GM19438 (cell line): Measurements from ENCODE around the gene CD99.
"Not testable (repeated sequence)": the region's sequence is repeated elsewhere in the genome, so short reads cannot be mapped to it uniquely, and the experiment has no call there.

Source experiments
- ATAC-seq: cut with Tn5 transposase; IDR thresholded peaks from one replicate; pipeline ENCODE4 v1.9.1; 2021; ENCODE audit warnings: low read depth; ENCODE audit not compliant: unreplicated experiment

Gene CD99

DNA sequence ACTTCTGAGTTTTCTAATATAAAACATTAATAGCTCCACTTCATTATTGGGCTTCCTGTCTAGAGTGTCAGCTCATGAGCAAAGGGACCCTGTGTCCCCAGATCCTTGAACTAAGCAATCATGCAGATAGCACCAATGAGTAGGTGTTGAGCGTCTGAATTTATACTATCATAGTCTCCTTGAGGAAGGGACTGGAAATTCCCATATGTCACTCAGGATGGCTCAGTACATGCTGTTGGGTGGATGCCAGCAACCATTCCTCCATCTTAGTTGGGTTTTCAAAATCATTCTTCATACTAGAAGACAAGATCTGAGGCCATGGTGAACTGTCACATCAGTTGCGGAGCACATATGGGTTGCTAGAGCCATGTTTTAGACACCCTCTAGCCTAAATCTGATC, 27.7 kb downstream of the CD99 start:
- ATAC-seq = no peak

DNA sequence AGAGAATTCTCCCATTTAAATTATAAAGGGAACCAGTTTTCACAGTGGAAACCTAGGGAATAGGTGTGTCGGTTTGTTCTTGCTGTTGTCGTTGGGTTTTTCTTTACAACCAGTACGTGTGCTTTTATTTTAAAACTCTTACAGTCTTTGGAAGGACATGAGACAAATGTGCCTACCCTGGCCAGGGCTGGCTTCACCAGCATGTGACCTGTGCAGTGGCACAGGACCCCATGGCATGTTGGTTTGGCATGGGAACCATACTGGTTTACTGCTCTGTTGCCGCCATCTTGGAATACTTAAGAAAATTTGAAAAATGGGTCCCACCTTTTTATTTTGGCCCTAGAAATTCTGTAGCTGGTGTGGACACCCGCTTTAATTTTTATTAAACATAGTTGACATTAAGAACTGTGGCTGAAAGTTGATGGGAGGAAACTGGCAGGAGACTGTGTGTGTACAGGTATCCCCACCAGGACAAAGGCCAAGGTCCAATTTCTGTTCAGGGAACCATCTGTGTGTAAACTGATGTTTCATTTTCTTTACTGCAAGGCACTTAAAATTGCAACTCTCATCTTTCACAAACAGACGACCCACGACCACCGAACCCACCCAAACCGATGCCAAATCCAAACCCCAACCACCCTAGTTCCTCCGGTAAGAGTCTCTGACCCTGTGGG, 28.8 kb downstream of the CD99 start:
- ATAC-seq = no peak

DNA sequence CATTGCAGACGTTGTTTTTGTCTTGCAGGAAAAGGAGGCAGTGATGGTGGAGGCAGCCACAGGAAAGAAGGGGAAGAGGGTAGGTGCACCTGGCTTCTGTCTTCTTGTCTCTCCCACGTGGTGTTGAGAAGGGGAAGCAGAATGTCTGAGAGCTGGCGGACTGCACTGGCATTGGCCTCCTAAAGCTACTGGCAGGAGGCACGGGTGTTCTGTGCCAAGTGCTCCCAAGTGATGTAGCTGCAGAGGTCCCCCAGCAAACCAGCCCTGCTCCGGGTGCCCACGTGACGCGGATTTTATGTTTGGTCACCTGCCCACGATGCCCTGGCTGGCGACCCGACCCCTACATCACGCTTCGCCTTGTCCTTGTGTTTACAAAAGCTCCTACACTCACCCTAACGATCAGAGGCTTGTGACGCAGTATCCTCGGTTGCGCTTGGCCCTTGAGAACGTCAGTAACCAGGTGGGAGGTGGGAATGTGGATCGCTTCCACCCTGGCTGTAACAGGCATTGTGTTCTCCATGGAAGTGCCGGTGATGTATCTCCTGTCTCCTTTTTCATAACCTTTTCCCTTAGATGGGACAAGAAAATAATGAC, 32.3 kb downstream of the CD99 start:
- no peak for ATAC-seq

DNA sequence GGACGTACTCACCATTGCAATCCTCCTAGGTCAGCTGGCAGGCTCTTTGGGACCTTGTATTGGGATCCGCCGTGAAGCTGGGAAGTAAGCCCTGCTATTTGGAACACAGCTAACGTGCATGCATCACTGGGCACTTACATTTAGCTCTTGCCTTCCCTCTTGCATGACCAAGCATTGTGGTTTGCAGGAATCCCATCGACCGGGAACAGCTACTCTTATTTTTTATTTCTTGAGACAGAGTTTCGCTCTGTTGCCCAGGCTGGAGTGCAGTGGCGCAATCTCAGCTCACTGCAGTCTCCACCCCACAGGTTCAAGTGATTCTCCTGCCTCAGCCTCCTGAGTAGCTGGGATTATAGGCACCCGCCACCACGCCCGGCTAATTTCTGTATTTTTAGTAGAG, 36.2 kb downstream of the CD99 start:
- not testable (repeated sequence) for ATAC-seq

DNA sequence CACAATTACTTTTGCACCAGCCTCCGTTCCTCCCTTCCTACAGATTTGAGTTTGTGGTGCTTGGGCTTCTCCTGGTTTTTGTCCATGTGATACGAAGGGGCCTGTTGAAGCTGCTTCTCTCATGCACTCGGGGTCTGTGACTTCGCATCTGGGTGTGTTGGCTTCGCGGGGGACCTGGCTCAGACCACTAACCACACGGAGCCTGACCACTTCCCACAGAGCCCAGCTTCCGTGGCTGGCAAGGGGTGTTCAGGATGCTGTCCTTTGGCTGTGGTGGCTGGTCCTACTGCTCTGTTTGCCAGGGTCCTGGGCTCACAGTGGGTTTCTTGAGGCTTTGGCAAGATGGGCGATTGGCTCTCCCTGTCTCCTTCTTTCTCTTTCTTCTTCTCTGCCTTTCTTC, 41.0 kb downstream of the CD99 start:
- no peak for ATAC-seq

DNA sequence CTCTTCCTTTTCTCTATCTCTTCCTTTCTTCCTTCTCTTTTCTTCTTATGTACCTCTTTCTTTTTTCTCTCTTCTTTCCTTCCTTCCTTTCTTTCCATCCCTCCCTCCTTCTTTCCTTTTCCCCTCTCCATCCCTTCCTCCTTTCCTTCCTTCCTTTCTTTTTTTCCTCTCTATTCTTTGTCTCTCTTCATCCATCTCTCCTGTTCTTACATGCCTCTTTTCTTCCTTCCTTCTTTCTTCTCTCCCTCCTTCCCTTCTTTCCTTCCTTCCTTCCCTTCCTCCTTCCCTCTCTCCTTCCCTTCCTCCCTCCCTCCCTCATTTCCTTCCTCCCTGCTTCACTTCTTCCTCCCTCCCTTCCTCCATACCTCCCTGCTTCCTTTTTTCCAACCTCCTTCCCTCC, 41.6 kb downstream of the CD99 start:
- no peak for ATAC-seq

DNA sequence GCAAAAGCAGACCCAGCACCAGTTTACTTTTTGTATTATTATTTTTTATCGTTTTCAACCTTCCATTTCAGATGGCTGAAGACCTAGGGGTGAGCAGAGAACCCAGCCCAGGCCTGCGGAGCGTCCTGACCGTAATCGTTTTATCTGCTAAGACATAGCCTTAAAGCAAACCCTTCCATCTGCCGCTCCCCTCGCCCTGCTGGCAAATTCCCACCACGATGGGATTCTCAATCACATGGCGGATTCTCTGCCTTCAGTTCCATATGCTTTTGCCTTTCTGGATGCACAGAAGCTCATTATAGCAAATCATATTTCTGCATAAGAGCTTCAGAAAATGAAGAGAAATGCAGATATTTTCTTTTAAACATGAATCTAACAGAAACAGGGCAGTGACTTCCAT, 42.2 kb downstream of the CD99 start:
- no peak for ATAC-seq

DNA sequence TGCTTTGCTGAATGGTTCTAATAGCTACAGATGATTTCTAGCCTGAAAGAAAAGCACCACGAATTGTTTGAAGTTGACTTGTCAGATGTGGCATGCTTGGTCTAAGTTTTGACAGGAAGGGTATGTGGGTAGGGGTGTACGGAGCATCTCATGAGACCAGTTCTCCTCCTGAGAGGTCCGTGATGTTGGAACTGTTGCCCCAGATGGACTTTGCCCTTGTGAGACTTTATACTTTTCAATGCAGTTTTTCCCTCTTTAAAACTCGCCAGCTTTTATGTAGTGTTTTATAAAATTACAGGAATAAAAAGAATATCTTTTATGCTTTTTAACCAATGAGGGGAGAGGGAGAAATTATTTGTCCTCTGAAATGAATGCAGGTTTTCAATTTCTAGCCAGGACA, 44.2 kb downstream of the CD99 start:
- no peak for ATAC-seq

DNA sequence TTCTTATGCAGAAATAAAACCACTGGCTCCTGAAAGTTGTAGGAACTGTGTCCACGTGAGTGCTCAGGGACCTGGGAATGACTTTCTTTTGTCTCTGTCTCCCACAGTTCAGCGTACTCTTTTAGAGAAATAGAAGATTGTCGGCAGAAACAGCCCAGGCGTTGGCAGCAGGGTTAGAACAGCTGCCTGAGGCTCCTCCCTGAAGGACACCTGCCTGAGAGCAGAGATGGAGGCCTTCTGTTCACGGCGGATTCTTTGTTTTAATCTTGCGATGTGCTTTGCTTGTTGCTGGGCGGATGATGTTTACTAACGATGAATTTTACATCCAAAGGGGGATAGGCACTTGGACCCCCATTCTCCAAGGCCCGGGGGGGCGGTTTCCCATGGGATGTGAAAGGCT, 49.6 kb downstream of the CD99 start:
- ATAC-seq = no peak

DNA sequence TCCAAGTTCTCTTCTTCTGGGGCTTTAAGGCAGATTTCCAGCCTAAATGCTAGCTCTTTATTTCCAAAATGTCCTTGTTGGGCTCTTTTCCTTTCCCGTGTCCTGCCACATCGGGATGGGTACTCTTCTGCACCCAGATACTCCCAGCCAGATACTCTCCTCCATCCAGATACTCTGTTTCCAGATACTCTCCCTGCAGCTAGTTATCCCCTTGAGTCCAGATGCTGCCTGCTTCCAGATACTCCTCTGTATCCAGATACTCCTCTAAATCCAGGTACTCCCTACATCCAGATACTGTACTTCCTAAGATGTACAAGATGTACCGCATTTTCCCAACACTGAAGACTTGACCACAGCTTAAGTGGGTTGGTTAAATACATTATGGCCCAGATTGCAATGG, 50.3 kb downstream of the CD99 start:
- no peak for ATAC-seq

DNA sequence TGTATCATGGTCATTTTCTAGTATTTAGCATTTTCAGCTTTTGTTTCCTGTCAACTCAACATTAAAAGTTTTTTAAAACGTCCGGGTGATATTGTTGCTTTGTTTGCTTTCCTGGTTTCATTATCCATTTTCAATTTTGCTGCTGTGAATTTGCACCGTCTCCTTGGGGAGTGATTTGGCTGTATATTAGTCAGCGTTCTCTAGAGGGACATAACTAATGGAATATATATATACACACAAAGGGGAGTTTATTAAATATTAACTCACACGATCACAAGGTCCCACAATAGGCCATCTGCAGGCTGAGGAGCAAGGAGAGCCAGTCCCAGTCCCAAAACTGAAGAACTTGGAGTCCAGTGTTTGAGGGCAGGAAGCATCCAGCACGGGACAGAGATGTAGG, 55.2 kb downstream of the CD99 start:
- ATAC-seq = not testable (repeated sequence)

DNA sequence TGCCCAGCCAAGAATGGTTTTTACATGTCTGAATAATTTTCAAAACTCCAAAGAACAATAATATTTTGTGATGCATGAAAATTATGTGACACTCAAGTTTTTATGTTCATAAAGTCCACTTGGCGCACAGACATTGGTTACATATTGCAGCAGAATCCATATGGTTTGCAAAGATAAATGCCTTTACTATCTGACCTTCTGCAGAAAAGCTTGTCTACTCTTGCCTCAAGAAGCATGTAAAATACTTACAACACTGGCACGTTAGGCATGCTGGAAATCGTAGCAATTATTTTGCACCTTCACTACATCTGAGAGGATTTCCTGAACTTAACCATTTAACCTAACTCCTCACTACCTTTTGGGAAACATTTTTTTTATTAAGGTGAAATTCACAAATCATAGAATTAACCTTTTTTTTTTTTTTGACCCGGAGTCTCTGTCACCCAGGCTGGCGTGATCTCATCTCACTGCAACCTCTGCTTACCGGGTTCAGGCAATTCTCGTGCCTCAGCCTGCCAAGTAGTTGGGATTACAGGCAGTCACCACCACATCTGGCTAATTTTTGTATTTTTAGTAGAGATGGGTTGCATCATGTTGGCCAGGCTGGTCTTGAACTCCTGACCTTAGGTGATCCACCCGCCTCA, 57.2 kb downstream of the CD99 start:
- ATAC-seq = no peak

DNA sequence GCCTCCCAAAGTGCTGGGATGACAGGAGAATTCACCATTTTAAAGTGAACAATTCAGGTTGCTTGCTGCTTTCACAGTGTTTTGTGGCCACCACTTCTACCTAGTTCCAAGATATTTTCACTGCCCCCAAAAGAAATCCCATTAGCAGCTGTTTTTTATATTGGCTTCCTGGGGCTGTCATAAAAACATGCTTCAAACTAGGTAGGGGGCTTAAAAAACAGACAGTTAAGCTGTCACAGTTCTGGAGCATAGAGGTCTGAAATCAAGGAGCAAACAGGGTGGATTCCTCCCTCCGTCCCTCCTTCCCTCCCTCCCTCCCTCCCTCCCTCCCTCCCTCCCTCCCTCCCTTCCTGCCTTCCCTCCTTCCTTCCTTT, 57.7 kb downstream of the CD99 start:
- no peak for ATAC-seq

DNA sequence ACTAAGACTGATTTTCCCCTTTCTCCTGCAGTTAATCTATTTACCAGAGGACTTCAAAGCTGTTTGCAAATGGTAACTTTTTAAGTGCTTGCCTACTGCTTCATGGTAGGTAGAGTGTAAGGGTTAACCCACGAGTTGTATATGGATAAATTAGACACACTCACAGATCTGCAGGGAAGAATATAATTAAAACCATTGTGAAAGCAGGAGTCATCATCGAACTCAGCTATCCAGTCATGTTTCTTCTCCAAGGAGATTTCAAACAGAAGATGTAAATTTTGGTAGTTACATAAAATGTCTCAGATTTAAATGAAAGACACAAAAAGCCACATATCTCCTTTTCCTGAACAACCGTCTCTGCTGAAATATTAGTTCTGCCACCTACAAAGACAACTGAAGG, 60.2 kb downstream of the CD99 start:
- no peak for ATAC-seq

DNA sequence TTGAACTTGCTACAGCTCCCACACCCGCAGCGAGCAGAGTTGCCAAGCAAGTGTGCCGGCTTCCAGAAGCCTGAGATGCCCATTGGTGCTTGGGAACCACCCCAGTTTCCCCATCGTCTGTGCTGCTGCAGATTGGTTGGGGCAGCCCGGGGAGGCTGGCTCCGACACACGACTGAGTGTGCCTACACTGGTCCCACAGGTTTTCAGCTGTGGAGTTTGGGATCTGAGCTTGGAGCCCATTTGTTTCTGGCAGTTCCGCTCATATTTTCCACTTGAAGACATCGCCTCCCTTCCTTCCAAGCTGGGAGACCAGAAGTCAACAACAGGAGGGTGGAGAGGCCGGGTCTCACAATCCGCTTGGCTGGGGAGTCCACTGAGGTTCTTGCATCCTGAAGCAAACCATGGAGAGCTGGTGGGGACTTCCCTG, 60.8 kb downstream of the CD99 start, which contains the start of gene XG:
Gene XG, plus strand, starts transcription at position 167 of the 427 bp plus-strand sequence. Its CDS starts 235 bp downstream, at position 402.
- not testable (repeated sequence) for ATAC-seq

DNA sequence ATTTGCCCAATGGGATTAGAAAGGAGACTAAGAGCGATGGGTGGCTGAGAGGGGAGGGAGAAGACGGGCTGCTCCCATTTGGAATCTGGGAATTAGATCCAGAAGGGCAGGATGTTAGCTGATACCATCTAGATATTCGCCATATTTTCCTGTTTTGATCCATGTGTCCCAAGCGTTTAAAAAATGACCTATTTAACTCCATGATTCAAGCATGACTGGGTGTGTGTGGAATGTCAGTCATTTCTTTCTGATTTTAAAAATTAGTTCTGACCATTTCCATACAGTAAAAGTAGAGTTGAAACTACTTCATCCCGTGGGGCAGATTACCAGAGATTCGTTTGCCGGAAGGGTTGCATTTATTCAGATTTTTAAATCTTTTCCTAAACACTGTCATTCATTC, 61.3 kb downstream of the CD99 start:
- ATAC-seq = not testable (repeated sequence)

DNA sequence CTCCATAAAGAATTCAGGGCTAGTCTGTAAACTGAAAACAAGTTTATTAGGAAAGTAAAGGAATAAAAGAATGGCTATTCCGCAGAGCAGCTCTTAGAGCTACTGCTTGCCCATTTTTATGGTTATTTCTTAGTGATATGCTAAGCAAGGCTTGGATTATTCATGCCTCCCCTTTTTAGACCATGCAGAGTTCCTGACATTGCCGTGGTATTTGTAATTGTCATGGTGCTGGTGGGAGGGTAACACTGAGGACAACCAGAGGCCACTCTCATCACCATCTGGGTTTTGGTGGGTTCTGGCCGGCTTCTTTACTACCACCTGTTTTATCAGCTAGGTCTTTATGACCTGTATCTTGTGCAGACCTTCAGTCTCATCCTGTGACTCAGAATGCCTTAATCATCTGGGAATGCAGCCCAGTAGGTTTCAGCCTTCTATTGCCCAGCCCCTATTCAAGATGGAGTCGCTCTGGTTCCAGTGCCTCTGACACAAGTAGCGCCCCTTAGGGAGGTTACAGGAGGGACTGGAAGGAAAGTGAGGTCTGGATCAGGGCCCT, 64.1 kb downstream of the CD99 start:
- not testable (repeated sequence) for ATAC-seq

DNA sequence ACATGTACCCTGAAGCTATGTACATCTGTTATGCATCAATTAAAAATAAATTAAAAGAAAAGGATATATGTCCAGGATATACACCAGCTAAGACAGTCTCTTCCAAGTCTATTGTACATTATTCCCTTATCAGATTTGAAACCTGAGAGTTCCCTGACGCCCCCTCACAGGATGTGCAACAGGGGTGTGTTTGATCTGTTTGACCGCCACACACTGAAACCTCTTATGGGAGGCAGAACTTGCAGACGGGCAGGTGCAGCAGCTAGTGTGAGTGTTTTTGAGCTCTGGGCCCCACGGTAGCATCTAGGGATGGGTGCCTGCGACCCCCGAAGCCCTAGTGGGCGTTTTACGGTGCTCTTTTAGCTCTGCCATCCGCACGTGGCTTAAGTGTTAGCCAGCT, 65.5 kb downstream of the CD99 start:
- no peak for ATAC-seq

DNA sequence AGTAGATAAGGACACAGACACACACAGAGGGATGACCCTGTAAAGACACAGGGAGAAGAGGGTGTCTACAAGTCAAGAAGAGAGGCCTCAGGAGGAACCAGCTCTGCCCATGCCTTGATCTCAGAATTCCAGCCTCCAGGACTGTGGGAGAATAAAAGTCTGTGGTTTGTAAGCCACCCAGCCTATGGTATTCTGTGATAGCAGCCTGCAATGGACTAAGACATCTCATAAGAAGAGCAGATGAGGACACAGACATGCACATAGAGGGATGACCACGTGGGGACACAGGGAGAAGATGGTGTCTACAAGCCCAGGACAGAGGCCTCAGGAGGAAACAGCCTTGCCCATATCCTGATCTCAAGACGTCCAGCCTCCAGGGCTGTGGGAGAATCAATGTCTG, 70.2 kb downstream of the CD99 start:
- ATAC-seq = no peak

DNA sequence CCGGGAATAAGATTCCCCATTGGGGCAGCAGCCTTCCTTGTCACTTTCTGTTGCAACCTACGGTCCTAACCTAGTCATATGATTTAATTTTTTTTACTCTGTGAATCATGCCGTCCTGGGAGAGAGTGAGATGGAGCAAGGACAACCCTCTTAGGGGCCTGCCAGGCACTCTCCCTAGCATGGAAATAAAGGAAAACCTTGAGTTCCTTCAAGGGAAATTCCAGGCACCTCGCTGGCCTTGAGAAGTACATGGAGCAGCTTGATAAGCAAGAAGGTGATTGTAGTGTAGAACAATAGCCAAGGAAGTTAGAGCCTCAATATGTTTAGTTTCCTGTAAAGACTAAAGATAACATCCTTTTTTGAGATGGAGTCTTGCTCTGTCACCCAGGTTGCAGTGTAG, 71.6 kb downstream of the CD99 start:
- ATAC-seq = not testable (repeated sequence)

DNA sequence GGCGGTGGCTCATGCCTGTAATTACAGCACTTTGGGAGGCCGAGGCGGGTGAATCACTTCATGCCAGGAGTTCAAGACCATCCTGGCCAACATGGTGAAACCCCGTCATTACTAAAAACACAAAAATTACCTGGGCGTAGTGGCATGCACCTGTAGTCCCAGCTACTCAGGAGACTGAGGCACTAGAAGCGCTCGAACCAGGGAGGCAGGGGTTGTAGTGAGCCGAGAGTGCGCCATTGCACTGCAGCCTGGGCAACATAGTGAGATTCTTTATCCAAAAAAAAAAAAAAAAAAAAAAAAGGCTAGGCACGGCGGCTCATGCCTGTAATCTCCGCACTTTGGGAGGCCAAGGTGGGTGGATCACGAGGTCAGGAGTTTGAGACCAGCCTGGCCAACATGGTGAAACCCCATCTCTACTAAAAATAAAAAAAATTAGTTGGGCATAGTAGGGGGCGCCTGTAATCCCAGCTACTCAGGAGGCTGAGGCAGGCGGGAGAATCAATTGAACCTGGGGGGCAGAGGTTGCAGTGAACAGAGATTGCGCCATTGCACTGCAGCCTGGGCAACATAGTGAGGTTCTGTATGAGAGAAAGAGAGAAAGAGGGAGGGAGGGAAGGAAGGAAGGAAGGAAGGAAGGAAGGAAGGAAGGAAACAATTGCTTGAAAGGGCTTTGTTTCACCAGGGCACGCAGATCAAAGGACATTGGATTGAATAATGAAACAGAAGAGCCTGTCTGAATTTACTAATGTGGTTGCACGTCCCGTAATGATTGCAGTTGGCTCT, 73.9 kb downstream of the CD99 start:
- not testable (repeated sequence) for ATAC-seq
